WERI-Rb-1 (cell line): ENCODE results near the gene SSR2.

Experiments used
- DNase-seq: peaks from one replicate; pipeline ENCODE4 v3.0.0-alpha.2; 2020
- H3K27ac ChIP-seq: fragments of 250-450 bp; sonication (Bioruptor Pico); 2 replicates; pipeline ENCODE4 v1.5.1; 2020; ENCODE audit warnings: mild to moderate bottlenecking, moderate library complexity
- H3K27me3 ChIP-seq: fragments of 250-450 bp; sonication (Bioruptor Pico); 2 replicates; pipeline ENCODE4 v1.5.1; 2021; ENCODE audit warnings: mild to moderate bottlenecking, low read depth, moderate library complexity; ENCODE audit not compliant: insufficient read depth, severe bottlenecking
- H3K36me3 ChIP-seq: fragments of 250-450 bp; sonication (Bioruptor Pico); 2 replicates; pipeline ENCODE4 v1.5.1; 2020; ENCODE audit warnings: mild to moderate bottlenecking, moderate library complexity
- H3K4me3 ChIP-seq: 2 replicates; pipeline ENCODE4 v1.5.1; 2011; ENCODE audit warnings: low read depth, mild to moderate bottlenecking, control low read depth, low read length
- H3K9me3 ChIP-seq: fragments of 250-450 bp; sonication (Bioruptor Pico); 2 replicates; pipeline ENCODE4 v1.5.1; 2021; ENCODE audit warnings: mild to moderate bottlenecking, moderate library complexity; ENCODE audit not compliant: severe bottlenecking
- CTCF ChIP-seq: IDR thresholded peaks from 2 replicates; pipeline ENCODE4 v1.5.1; 2011; ENCODE audit warnings: low read depth, mild to moderate bottlenecking, control low read depth, inconsistent platforms, low read length

Gene SSR2

GRCh38 chr1:155969377-155969791, 51.4 kb downstream of the SSR2 start:
- H3K27ac ChIP-seq: peak overlapping the region; percentile 95
- no peak for TF ChIP-seq CTCF
- H3K9me3 ChIP-seq: no peaks in the 10 kb centered on the region
- H3K4me3 ChIP-seq: no peak overlapping the region
- peaks cover 84% of the 10 kb centered on the region for H3K36me3 ChIP-seq
- H3K27me3 ChIP-seq: no peaks in the 10 kb centered on the region
- DNase-seq: no peak

GRCh38 chr1:155968670-155969069, 52.1 kb downstream of the SSR2 start:
- DNase-seq: peak; percentile 96
- Histone ChIP-seq H3K36me3 (peaks cover 85% of the 10 kb centered on the region), H3K27me3 (no peaks in the 10 kb centered on the region), H3K4me3 (no peak overlapping the region), H3K9me3 (no peaks in the 10 kb centered on the region), H3K27ac (peak overlapping the region; percentile 95)
- TF ChIP-seq CTCF: no peak

- no peak for DNase-seq
- Histone ChIP-seq H3K27me3 (no peaks in the 10 kb centered on the region), H3K36me3 (peaks cover 87% of the 10 kb centered on the region), H3K9me3 (no peaks in the 10 kb centered on the region), H3K4me3 (no peak overlapping the region), H3K27ac (peak overlapping the region; percentile 95)
- TF ChIP-seq CTCF: no peak
Measured at GRCh38 chr1:155968051-155968400, 52.7 kb downstream of the SSR2 start.

GRCh38 chr1:155967341-155968050, 53.3 kb downstream of the SSR2 start:
- H3K9me3 ChIP-seq: no peaks in the 10 kb centered on the region
- no peak for DNase-seq
- H3K27ac ChIP-seq: peak overlapping the region; percentile 95

GRCh38 chr1:155966750-155967149, 54.0 kb downstream of the SSR2 start:
- Histone ChIP-seq H3K27ac (peak overlapping the region; percentile 95), H3K27me3 (no peaks in the 10 kb centered on the region), H3K4me3 (no peak overlapping the region), H3K36me3 (peaks cover 88% of the 10 kb centered on the region), H3K9me3 (no peaks in the 10 kb centered on the region)
- DNase-seq: no peak
- no peak for TF ChIP-seq CTCF

More at GRCh38 chr1:155967341-155968050, 53.3 kb downstream of the SSR2 start:
- no peaks in the 10 kb centered on the region for H3K27me3 ChIP-seq
- H3K36me3 ChIP-seq: peaks cover 87% of the 10 kb centered on the region
- TF ChIP-seq CTCF: no peak
- H3K4me3 ChIP-seq: no peak overlapping the region

GRCh38 chr1:155966135-155966534, 54.6 kb downstream of the SSR2 start:
- Histone ChIP-seq H3K36me3 (peaks cover 93% of the 10 kb centered on the region), H3K27ac (no peak overlapping the region; the same call in 1 of the 2 replicates)

More at GRCh38 chr1:155966135-155966534, 54.6 kb downstream of the SSR2 start:
- Histone ChIP-seq H3K4me3 (no peak overlapping the region), H3K9me3 (no peaks in the 10 kb centered on the region), H3K27me3 (no peaks in the 10 kb centered on the region)
- peak; percentile 80 for TF ChIP-seq CTCF
- peak; percentile 55 for DNase-seq
